HepG2 (cell line): ENCODE results near the gene LYZ. TPM values are rescaled to one million over a fixed set of nuclear protein-coding genes. Genes with fewer than 3 reads are reported as not detected.

ENCODE experiments used
- CBFB ChIP-seq: sonication (generic); formaldehyde crosslinking; IDR thresholded peaks from 2 replicates; pipeline ENCODE4 v1.4.0; 2020; ENCODE audit warnings: missing genetic modification reagents
- FOXK1 ChIP-seq: sonication (generic); formaldehyde crosslinking; IDR thresholded peaks from 2 replicates; pipeline ENCODE4 v1.4.0; 2020; ENCODE audit warnings: low read depth, missing genetic modification reagents, borderline replicate concordance
- NR1H2 ChIP-seq: sonication (generic); formaldehyde crosslinking; IDR thresholded peaks from 2 replicates; pipeline ENCODE4 v1.8.1; 2022; ENCODE audit warnings: low read depth, missing genetic modification reagents, borderline replicate concordance
- PHF8 ChIP-seq: sonication (generic); formaldehyde crosslinking; IDR thresholded peaks from 2 replicates; pipeline ENCODE4 v1.5.0; 2020; ENCODE audit warnings: missing genetic modification reagents
- TBX3 ChIP-seq: fragments of 450-650 bp; IDR thresholded peaks from 2 replicates; pipeline ENCODE4 v1.6.1; 2017; ENCODE audit warnings: antibody characterized with exemption, mild to moderate bottlenecking, inconsistent platforms, borderline replicate concordance
- ZBTB1 ChIP-seq: sonication (generic); formaldehyde crosslinking; IDR thresholded peaks from 2 replicates; pipeline ENCODE4 v1.4.0; 2020; ENCODE audit warnings: missing genetic modification reagents, borderline replicate concordance
- ZFP36 ChIP-seq: fragments of 150-350 bp; IDR thresholded peaks from 2 replicates; pipeline ENCODE4 v1.6.1; 2018; ENCODE audit warnings: borderline replicate concordance, low read length, low read depth; ENCODE audit not compliant: partially characterized antibody
- ZFP62 ChIP-seq: sonication (generic); formaldehyde crosslinking; IDR thresholded peaks from 2 replicates; pipeline ENCODE4 v1.4.0; 2020; ENCODE audit warnings: missing genetic modification reagents
- ZMYM4 ChIP-seq: sonication (generic); formaldehyde crosslinking; IDR thresholded peaks from 2 replicates; pipeline ENCODE4 v1.8.1; 2023; ENCODE audit warnings: mild to moderate bottlenecking, missing genetic modification reagents
- ZNF232 ChIP-seq: sonication (generic); formaldehyde crosslinking; IDR thresholded peaks from 2 replicates; pipeline ENCODE4 v1.4.0; 2020; ENCODE audit warnings: missing genetic modification reagents, borderline replicate concordance
- ZNF260 ChIP-seq: sonication (generic); formaldehyde crosslinking; IDR thresholded peaks from 2 replicates; pipeline ENCODE4 v1.4.0; 2020; ENCODE audit warnings: missing genetic modification reagents, low read depth, mild to moderate bottlenecking, borderline replicate concordance
- ZNF451 ChIP-seq: sonication (generic); formaldehyde crosslinking; IDR thresholded peaks from 2 replicates; pipeline ENCODE4 v1.5.0; 2020; ENCODE audit warnings: mild to moderate bottlenecking, missing genetic modification reagents
- ZNF660 ChIP-seq: sonication (generic); formaldehyde crosslinking; IDR thresholded peaks from 2 replicates; pipeline ENCODE4 v1.5.1; 2020; ENCODE audit warnings: mild to moderate bottlenecking, low read depth, missing genetic modification reagents, borderline replicate concordance
- ZNF775 ChIP-seq: sonication (generic); formaldehyde crosslinking; IDR thresholded peaks from 2 replicates; pipeline ENCODE4 v1.4.0; 2020; ENCODE audit warnings: missing genetic modification reagents, mild to moderate bottlenecking, moderate library complexity, borderline replicate concordance
- ZNF816 ChIP-seq: sonication (generic); formaldehyde crosslinking; IDR thresholded peaks from 2 replicates; pipeline ENCODE4 v1.8.0; 2022; ENCODE audit warnings: missing genetic modification reagents, mild to moderate bottlenecking, borderline replicate concordance
- ZSCAN31 ChIP-seq: sonication (generic); formaldehyde crosslinking; IDR thresholded peaks from 2 replicates; pipeline ENCODE4 v1.5.0; 2020; ENCODE audit warnings: low read depth, mild to moderate bottlenecking, missing genetic modification reagents
- polyA plus RNA-seq, 8 experiments: library from polyadenylated mRNA; depleted of rRNA in 3 of 8; stranded (reverse) in 7 of 8; unstranded in 1 of 8; fragments of >200 nt; fragmentation: Illumina TruSeq in 4 of 8; extraction: Trizol in 4 of 8; gene quantifications; 2 replicates each; pipeline versions ENCODE4 v1.2.1 to v1.2.3, GENCODE V29; 2011 to 2016; ENCODE audit warnings: low read depth in 4 of 8, missing spikeins in 1 of 8, mixed read lengths in 1 of 8; ENCODE audit not compliant: insufficient read depth in 1 of 8
- total RNA-seq, 5 experiments: library from RNA; depleted of rRNA; stranded (reverse); fragments of >200 nt; fragmentation: Illumina TruSeq; extraction: Trizol; gene quantifications; 2 replicates each; pipeline ENCODE4 v1.2.3, GENCODE V29; 2016; ENCODE audit warnings: low read depth in 1 of 5
- TF ChIP-seq, protein P1 (sequence below): IDR thresholded peaks from 2 replicates; pipeline ENCODE4 v1.6.1; 2016; ENCODE audit warnings: missing genetic modification reagents, missing compliant biosample characterization
- TF ChIP-seq, protein P2 (sequence below): sonication (generic); formaldehyde crosslinking; IDR thresholded peaks from 2 replicates; pipeline ENCODE4 v1.4.0; 2020; ENCODE audit warnings: missing genetic modification reagents
- TF ChIP-seq, protein P3 (sequence below): sonication (generic); formaldehyde crosslinking; IDR thresholded peaks from 2 replicates; pipeline ENCODE4 v1.8.0; 2023; ENCODE audit warnings: mild to moderate bottlenecking, missing genetic modification reagents
- TF ChIP-seq, protein P4 (sequence below): sonication (generic); formaldehyde crosslinking; IDR thresholded peaks from 2 replicates; pipeline ENCODE4 v1.4.0; 2020; ENCODE audit warnings: missing genetic modification reagents, borderline replicate concordance
- TF ChIP-seq, protein P5 (sequence below): sonication (generic); formaldehyde crosslinking; IDR thresholded peaks from 2 replicates; pipeline ENCODE4 v1.8.1; 2023; ENCODE audit warnings: missing genetic modification reagents, inconsistent platforms, borderline replicate concordance

LYZ gene
- total and polyA plus RNA-seq, 2 of the 13 experiments (the other 11 are each of a cell fraction or from before 2014, with no cell fraction given): 1,788 to 2,054 TPM

DNA sequence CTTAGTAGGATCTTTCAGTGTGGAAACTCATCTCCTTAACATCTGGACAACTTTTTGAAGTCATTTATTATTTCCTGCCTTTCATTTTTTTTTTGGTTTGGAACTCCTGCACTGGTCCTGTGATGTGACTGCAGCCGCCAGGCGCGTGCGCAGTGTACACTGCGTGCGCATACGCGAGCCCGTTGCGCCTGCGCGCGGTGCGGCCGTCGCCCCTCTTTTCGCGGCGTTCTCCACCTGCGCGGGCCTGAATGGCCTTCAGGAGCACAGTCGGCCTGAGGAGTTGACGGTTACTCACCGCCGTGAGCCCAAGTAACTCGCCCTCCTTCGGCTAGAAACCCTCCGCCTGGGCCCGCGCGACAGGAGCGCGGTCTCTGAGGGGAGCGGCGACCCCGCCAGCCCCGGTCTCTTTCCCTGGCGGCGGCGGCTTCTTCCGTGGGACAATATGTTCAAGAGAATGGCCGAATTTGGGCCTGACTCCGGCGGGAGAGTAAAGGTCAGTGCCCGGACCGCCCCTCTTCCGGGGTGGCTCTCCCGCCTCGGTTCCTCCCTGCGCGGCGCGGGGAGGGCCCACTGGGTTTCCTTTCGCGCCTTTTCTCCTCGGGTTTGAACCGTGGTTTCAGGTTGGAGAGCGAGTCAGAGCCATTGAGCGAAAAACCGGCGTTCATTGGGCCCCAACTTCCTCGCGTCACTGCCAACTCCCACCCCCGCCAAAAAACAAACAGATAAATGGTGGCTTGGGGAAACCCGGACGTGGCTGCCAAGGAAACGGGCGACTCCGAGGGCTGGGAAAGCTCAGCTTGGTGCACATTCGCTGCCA lies 11.6 kb downstream of the LYZ start, which contains the start of gene YEATS4 (continued):
- TF ChIP-seq ZNF660 (CRISPR knock-in tag): no peak
- 0 out of 2 replicates have a peak, but pooled peaks have one; percentile 72 for TF ChIP-seq ZNF775 (CRISPR knock-in tag)
- no peak for TF ChIP-seq ZFP36
- no peak for TF ChIP-seq ZNF260
- TF ChIP-seq, protein P1, sequence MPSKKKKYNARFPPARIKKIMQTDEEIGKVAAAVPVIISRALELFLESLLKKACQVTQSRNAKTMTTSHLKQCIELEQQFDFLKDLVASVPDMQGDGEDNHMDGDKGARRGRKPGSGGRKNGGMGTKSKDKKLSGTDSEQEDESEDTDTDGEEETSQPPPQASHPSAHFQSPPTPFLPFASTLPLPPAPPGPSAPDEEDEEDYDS (CRISPR knock-in tag): peak; percentile 61
- TF ChIP-seq, protein P2, sequence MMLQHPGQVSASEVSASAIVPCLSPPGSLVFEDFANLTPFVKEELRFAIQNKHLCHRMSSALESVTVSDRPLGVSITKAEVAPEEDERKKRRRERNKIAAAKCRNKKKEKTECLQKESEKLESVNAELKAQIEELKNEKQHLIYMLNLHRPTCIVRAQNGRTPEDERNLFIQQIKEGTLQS: no peak
- TF ChIP-seq CBFB: 0 out of 2 replicates have a peak, but pooled peaks have one; percentile 15
- peak; percentile 81; the same call in 1 of the 2 replicates for TF ChIP-seq ZNF816 (CRISPR knock-in tag)
- no peak for TF ChIP-seq NR1H2 (CRISPR knock-in tag)
- peak; percentile 65; the same call in 1 of the 2 replicates for TF ChIP-seq ZNF232 (CRISPR knock-in tag)
- TF ChIP-seq PHF8 (CRISPR knock-in tag): peak; percentile 98
- peak; percentile 95 for TF ChIP-seq ZMYM4 (CRISPR knock-in tag)
- TF ChIP-seq, protein P3, sequence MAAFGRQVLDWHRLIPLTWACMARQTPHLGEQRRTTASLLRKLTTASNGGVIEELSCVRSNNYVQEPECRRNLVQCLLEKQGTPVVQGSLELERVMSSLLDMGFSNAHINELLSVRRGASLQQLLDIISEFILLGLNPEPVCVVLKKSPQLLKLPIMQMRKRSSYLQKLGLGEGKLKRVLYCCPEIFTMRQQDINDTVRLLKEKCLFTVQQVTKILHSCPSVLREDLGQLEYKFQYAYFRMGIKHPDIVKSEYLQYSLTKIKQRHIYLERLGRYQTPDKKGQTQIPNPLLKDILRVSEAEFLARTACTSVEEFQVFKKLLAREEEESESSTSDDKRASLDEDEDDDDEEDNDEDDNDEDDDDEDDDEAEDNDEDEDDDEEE (CRISPR knock-in tag): no peak
- TF ChIP-seq TBX3: no peak
- TF ChIP-seq, protein P4, sequence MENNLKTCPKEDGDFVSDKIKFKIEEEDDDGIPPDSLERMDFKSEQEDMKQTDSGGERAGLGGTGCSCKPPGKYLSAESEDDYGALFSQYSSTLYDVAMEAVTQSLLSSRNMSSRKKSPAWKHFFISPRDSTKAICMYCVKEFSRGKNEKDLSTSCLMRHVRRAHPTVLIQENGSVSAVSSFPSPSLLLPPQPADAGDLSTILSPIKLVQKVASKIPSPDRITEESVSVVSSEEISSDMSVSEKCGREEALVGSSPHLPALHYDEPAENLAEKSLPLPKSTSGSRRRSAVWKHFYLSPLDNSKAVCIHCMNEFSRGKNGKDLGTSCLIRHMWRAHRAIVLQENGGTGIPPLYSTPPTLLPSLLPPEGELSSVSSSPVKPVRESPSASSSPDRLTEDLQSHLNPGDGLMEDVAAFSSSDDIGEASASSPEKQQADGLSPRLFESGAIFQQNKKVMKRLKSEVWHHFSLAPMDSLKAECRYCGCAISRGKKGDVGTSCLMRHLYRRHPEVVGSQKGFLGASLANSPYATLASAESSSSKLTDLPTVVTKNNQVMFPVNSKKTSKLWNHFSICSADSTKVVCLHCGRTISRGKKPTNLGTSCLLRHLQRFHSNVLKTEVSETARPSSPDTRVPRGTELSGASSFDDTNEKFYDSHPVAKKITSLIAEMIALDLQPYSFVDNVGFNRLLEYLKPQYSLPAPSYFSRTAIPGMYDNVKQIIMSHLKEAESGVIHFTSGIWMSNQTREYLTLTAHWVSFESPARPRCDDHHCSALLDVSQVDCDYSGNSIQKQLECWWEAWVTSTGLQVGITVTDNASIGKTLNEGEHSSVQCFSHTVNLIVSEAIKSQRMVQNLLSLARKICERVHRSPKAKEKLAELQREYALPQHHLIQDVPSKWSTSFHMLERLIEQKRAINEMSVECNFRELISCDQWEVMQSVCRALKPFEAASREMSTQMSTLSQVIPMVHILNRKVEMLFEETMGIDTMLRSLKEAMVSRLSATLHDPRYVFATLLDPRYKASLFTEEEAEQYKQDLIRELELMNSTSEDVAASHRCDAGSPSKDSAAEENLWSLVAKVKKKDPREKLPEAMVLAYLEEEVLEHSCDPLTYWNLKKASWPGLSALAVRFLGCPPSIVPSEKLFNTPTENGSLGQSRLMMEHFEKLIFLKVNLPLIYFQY: peak; percentile 73
- no peak for TF ChIP-seq ZBTB1 (CRISPR knock-in tag)
- TF ChIP-seq ZSCAN31 (CRISPR knock-in tag): no peak
- no peak for TF ChIP-seq FOXK1 (CRISPR knock-in tag)
- TF ChIP-seq ZNF451: 0 out of 2 replicates have a peak, but pooled peaks have one; percentile 53
- TF ChIP-seq, protein P5, sequence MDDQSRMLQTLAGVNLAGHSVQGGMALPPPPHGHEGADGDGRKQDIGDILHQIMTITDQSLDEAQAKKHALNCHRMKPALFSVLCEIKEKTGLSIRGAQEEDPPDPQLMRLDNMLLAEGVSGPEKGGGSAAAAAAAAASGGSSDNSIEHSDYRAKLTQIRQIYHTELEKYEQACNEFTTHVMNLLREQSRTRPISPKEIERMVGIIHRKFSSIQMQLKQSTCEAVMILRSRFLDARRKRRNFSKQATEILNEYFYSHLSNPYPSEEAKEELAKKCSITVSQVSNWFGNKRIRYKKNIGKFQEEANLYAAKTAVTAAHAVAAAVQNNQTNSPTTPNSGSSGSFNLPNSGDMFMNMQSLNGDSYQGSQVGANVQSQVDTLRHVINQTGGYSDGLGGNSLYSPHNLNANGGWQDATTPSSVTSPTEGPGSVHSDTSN (CRISPR knock-in tag): no peak
- no peak for TF ChIP-seq ZFP62
